ENCODE measurements around the gene CYP2B6.
"Not testable (repeated sequence)": the region's sequence is repeated elsewhere in the genome, so short reads cannot be mapped to it uniquely, and the experiment has no call there.

CYP2B6 gene

DNA sequence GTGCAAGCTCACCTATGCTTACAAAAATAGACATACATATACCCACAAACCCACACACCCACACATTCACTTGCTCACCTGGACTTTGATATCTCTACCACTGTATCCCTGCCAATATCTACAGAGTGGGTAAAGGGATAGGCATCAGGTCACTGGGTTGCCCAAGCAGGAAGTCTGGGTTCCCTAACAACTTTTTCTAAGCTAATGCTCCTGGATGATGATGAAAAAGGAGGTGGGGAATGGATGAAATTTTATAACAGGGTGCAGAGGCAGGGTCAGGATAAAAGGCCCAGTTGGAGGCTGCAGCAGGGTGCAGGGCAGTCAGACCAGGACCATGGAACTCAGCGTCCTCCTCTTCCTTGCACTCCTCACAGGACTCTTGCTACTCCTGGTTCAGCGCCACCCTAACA, at the start of gene CYP2B6:
Gene CYP2B6 (plus strand): TSS at position 311 of the 410 bp plus-strand sequence. CDS start 24 bp downstream, at position 335.
- no peak for DNase-seq

DNA sequence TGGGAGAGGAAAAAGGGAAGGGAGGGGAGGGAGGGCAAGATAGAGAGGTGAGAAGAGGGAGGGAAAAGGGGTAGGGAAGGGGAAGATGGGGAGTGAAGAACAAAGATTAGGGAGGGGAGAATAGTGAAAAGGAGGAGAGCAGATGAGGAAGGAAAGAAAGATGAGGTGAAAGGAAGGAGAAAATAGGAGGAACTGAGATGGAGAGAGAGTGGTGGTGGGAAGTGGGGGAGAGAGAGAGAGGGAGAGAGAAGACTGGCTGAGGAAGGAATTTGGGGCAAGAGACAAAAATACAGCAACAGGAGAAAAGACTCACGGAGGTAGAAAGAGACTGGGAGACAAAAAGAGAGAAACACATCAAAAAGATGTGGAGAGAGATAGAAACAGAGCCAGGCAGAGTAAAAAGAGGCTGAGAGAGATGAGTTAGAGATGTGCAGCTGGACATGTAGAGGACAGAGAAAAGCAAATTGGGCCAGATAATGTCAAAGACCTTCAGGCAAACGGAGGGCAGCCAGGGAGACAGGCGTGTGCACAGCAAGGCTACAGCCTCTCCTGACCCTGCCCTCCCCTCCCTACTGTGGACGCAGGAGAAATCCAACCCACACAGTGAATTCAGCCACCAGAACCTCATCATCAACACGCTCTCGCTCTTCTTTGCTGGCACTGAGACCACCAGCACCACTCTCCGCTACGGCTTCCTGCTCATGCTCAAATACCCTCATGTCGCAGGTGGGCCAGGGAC, 49.4 kb upstream of the CYP2B6 start:
- no peak for DNase-seq

DNA sequence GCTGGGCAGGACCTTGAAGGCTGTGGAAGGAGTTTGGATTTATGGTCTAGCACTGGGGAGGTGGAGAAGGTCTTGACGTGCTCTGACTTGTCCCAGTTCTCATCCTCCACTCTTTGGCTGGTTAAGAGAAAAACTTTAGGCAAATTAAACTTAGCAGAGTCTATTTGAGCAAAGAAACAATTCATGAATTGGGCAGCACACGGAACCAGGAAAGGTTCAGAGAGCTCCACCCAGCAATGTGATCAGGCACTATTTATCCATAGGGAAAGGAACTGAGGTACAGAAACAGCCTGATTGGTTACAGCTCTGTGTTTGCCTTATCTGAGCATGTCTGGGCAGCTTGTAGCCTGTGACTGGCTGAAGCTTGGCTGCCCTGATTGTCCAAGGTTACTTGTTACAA, 45.4 kb upstream of the CYP2B6 start:
- DNase-seq, result no peak

DNA sequence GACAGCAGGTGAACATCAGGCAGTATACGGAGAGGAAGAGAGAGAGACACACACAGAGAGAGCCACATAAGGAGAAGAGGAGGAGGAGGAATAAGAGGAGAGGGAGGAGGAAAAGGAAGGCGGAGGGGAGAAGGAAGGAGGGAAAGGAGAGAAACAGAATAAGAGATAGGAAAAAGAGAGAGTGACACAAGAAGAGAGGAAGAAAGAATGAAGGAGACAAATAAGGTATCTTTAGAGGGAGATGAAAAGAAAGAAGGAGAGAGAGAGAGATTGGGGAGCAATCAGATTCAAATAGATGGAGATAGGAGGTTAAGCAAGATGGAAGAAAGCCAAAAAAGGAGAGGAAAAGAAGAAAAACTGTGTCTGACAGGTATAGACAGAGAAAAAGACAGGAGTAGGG, 44.0 kb upstream of the CYP2B6 start:
- no peak for DNase-seq

DNA sequence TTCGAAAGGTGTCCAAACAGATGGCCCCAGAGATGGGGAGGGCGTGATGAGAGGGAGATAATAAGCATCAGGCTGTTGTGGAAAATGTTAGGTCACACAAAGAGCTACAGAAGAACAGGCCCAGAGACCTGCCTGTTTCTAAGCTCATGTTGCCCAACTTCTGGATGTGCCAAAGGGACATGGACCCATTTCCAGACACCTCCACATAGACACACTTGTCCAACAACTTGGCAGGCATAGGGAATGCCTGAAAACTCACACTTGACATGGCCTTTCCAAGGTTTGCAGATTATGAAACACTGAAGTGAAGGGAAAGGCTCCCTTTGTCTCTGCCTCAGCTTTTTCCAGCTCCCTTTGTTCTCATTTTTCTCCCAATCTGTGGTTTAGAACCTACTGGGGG, 43.5 kb upstream of the CYP2B6 start:
- no peak for DNase-seq

DNA sequence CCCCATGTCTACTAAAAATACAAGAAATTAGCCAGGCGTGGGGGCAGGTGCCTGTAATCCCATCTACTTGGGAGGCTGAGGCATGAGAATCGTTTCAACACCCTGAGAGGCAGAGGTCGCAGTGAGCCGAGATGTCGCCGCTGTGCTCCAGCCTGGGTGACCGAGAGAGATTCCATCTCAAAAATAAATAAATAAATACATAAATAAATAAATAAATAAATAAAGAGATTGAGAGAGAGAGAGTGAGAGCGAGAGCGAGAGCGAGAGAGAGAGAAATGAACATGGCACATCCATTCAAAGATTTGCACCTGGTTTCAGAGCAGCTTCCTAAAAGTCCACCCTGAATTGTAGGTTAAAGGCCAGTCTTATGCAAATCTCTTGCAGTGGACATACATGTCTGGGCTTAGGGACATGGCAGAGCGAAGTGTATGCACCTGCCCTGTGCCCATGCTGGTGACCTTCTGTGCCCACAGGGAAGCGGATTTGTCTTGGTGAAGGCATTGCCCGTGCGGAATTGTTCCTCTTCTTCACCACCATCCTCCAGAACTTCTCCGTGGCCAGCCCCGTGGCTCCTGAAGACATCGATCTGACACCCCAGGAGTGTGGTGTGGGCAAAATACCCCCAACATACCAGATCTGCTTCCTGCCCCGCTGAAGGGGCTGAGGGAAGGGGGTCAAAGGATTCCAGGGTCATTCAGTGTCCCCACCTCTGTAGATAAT, 42.3 kb upstream of the CYP2B6 start:
- no peak for DNase-seq

DNA sequence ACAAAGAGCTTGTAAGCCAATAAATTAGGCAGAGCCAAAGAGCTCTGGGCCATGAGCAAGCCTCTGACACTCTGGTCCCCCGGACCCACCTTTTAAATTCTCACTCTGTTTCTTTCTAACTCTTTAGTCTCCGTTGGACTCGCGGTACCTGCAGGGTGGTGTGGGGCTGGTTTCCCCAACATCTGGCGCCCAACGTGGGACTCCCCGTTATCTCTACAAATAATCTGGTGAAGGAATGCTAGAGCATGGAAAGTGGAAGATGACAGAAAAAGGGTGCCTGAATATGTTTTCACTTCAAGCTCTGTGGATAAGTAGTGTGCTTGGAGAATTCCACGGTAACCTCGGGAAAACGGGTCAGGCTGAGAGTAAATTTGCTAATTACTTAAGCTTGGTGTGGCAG, 36.5 kb upstream of the CYP2B6 start:
- no peak for DNase-seq

DNA sequence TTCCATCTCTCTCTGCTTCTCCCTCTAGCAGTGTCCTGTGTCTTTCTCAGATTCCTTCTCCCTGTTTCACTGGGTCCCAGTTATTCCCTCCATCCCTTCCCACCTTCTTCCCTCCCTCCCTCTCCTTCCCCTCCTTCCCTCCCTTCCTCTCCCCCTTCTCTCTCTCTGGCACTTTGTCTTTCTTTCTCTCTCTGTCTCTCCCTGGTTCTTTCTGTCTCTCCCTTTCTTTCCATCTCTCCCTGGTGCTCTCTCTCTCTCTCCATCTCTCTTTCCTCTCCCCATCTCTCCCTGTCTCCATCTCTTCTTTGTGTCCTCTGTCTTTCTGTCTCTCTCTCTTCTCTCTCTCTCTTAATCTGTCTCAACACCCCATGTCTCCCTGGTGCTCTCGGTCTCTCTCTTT, 31.7 kb upstream of the CYP2B6 start:
- no peak for DNase-seq

DNA sequence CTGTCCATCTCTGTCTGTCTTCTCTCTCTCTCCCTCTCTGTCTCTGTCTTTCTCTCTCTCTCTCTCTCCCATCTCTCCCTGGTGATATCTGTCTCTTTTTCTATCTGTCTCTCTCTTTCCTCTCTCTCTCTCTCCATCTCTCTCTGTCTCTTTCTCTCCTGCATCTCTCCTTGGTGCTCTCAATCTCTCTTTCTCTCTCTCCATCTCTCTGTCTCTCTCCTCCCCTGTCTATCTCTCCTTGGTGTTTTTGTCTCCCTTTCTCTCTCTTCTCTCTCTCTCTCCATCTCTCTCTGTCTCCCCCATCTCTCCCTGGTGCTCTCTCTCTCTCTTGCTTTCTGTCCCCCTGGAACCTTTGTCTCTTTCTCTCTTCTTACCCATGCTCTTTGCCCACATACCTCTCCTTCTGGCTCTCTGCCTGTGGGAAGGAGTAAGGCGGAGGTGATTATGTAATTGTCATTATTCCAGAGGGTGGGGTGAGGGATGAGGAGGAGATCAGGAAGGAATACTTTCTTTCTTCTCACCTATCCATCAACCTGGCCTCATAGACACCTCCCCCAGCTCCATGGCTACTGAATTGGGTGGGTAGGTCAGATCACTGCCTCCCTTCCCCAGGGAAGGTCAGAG, 30.9 kb upstream of the CYP2B6 start:
- DNase-seq, result no peak

DNA sequence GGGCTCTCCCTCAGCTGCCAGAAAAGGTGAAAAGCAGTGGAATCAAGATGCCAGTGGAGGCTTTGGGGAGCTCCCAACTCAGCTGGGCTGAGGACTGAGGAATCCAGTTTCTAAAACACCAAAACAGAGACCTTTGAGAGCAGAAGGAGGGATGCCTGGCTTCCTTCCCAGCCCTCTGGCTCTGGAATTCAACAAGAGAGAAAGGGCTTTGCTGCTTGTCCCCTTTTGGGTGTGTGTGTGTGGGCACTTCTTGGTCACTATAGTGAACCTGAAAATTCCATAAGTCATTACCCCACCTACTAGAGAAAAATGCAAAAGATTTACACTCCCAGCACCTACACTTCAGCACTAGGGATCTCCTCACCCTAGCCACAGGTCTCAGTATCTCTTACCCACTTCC, 30.3 kb upstream of the CYP2B6 start:
- DNase-seq, result no peak

DNA sequence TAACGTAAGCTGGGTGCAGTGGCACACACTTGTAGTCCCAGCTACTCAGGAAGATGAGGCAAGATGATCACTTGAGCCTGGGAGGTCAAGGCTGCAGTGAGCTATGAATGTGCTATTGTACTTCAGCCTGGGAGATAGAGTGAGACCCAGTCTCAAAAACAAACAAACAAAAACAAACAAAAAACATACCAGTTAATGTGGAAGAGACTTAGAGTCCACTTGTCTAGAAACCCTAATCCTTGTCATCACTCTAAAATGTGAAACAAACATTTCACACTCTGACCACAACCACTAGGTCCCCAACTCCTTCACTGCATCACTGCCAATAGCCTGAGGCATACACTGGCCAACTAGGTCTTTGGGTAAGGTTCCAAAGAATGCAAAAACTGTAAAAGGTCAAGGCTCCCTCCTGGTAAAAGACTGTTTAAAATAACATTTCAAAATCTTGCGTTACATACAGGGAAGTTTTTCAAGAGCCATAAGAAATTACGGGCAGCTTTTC, 28.6 kb upstream of the CYP2B6 start:
- no peak for DNase-seq

DNA sequence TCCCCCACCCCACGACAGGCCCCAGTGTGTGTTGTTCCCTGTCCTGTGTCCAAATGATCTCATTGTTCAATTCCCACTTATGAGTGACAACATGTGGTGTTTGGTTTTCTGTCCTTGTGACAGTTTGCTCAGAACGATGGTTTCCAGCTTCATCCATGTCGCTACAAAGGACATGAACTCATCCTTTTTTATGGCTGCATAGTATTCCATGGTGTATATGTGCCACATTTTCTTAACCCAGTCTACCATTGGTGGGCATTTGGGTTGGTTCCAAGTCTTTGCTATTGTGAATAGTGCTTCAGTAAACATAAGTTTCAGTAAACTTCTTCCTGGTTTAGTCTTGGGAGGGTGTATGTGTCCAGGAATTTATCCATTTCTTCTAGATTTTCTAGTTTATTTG, 26.7 kb upstream of the CYP2B6 start:
- not testable (repeated sequence) for DNase-seq

DNA sequence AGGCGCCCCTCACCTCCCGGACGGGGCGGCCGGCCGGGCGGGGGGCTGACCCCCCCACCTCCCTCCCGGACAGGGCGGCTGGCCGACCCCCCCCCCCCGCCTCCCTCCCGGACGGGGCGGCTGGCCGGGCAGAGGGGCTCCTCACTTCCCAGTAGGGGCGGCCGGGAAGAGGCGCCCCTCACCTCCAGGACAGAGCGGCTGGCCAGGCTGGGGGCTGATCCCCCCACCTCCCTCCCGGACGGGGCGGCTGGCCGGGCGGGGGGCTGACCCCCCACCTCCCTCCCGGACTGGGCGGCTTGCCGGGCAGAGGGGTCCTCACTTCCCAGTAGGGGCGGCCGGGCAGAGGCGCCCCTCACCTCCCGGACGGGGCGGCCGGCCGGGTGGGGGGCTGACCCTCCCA, 25.7 kb upstream of the CYP2B6 start:
- not testable (repeated sequence) for DNase-seq

DNA sequence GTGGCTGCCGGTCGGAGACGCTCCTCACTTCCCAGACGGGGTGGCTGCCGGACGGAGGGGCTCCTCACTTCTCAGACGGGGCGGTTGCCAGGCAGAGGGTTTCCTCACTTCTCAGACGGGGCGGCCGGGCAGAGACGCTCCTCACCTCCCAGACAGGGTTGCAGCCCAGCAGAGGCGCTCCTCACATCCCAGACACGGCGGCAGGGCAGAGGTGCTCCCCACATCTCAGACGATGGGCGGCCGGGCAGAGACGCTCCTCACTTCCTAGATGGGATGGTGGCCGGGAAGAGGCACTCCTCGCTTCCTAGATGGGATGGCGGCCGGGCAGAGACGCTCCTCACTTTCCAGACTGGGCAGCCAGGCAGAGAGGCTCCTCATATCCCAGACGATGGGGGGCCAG, 24.5 kb upstream of the CYP2B6 start:
- not testable (repeated sequence) for DNase-seq

DNA sequence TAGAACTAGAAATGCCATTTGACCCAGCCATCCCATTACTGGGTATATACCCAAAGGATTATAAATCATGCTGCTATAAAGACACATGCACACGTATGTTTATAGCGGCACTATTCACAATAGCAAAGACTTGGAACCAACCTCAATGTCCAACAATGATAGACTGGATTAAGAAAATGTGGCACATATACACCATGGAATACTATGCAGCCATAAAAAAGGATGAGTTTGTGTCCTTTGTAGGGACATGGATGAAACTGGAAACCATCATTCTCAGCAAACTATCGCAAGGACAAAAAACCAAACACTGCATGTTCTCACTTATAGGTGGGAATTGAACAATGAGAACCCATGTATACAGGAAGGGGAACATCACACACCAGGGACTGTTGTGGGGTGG, 23.0 kb upstream of the CYP2B6 start:
- not testable (repeated sequence) for DNase-seq

DNA sequence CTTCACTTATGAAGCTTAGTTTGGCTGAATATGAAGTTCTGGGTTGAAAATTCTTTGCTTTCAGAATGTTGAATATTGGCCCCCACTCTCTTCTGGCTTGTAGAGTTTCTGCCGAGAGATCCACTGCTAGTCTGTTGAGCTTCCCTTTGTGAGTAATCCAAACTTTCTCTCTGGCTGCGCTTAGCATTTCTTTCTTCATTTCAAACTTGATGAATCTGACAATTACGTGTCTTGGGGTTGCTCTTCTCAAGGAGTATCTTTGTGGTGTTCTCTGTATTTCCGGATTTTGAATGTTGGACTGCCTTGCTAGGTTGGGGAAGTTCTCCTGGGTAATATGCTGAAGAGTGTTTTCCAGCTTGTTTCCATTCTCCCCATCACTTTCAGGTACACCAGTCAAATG, 21.4 kb upstream of the CYP2B6 start:
- DNase-seq, result not testable (repeated sequence)

DNA sequence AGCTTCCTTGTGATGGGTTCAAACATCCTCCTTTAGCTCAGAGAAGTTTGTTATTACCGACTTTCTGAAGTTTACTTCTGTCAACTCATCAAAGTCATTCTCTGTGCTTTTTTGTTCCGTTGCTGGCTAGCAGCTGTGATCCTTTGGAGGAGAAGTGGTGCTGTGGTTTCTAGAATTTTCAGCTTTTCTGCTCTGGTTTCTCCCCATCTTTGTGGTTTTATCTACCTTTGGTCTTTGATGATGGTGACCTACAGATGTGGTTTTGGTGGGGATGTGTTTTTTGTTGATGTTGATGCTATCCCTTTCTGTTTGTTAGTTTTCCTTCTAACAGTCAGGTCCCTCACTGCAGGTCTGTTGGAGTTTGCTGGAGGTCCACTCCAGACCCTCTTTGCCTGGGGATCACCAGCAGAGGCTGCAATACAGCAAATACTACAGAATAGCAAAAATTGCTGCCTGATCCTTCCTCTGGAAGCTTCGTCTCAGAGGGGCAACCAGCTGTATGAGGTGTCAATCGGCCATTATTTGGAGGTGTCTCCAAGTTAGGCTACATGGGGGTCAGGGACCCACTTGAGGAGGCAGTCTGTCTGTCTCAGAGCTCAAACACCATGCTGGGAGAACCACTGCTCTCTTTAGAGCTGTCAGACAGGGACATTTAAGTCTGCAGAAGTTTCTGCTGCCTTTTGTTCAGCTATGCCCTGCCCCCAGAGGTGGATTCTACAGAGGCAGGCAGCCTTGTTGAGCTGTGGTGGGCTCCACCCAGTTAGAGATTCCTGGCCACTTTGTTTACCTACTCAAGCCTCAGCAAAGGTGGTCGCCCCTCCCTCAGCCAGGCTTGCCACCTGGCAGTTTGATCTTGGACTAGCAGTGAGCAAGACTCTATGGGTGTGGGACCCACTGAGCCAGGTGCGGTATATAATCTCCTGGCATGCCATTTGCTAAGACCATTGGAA, 20.4 kb upstream of the CYP2B6 start:
- not testable (repeated sequence) for DNase-seq

DNA sequence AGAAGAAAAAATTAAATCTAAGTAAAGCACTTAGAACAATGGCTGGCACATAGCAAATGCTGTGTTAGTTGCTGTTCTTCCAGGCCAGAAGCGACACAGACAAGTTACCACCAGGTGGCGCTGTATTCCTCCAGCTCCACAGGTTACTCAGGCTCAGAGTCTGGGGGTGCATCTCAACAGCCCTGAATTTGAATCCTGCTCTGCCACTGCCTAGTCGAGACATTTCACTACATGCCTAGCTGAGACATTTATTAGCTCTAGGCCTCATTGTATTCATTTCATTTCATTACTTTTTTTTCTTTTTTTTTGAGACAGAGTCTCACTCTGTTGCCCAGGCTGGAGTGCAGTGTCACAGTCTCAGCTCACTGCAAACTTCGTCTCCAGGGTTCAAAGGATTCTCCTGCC, 16.4 kb upstream of the CYP2B6 start:
- peak; percentile 25 to 35 for DNase-seq

DNA sequence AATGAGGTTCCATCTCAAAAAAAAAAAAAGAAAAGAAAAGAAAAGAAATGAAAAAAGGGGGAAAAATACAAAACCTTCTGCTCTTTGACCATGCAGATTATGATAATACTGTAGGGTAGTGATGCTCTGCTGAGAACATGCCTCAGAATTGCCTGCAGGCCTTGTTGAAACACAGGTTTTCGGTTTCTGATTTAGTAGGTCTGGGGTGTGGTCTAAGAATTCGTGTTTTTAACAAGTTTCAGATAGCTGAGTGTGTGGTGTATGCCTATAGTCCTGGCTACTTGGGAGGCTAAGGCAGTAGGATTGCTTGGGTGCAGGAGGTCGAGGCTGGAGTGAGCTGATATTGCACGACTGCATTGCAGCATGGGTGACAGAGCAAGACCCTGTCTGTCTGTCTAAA, 14.9 kb upstream of the CYP2B6 start:
- no peak for DNase-seq

DNA sequence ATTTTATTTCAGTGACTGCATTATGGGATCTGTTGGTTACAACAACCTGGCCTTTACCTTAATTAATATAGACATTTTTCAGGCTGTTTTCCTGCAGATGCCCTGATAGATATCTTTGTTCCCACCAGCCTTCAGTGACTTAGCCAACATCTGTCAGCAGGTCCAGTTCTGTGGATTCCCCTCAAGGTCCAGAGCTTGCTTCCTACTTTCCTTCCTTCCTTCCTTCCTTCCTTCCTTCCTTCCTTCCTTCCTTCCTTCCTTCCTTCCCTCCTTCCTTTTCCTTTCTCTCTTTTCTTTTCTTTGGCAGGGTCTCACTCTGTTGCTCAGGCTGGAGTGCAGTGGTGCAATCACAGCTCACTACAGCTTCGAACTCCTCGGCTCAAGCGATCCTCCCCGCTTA, 14.4 kb upstream of the CYP2B6 start:
- DNase-seq, result no peak

DNA sequence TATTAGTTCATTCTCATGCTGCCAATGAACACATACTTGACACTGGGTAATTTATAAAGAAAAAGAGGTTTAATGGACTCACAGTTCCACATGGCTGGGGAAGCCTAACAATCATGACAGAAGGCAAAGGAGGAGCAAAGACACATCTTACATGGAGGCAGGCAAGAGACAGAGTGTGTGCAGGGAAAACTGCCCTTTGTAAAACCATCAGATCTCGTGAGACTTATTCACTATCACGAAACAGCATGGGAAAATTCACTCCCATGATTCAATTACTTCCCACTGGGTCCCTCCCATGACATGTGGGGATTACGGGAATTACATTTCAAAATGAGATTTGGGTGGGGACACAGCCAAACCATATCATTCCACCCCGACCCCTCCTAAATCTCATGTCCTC, 11.3 kb upstream of the CYP2B6 start:
- not testable (repeated sequence) for DNase-seq

DNA sequence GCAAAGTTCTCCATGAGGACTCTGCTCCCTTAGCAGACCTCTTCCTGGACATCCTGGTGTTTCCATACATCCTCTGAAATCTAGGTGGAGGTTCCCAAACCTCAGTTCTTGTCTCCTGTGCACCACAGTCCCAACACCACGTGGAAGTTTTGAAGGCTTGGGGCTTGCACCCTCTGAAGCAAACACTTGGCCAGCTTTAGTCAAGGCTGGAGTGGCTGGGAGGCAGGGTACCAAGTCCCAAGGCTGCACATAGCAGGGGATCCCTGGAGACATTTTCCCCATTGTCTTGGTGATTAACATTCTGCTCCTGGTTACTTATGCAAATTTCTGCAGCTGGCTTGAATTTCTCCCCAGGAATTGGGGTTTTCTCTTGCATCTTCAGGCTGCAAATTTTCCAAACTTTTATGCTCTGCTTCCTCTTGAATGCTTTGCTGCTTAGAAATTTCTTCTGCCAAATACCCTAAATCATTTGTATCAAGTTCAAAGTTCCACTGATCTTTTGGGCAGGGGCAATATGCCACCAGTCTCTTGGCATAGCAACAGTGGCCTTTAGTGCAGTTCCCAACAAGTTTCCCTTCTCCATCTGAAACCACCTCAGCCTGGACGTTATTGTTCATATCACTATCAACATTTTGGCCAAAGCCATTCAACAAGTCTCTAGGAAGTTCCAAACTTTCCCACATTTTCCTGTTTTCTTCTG, 10.2 kb upstream of the CYP2B6 start:
- DNase-seq, result not testable (repeated sequence)
